Ishikawa (cell line): ENCODE results near the gene OTUB2.

ENCODE experiments used
- CEBPB ChIP-seq: IDR thresholded peaks from 2 replicates; pipeline ENCODE4 v1.6.1; 2012
- CREB1 ChIP-seq: IDR thresholded peaks from 2 replicates; pipeline ENCODE4 v1.6.1; 2012; ENCODE audit warnings: low read depth
- EGR1 ChIP-seq: IDR thresholded peaks from 2 replicates; pipeline ENCODE4 v1.6.1; 2012
- EP300 ChIP-seq: IDR thresholded peaks from 2 replicates; pipeline ENCODE4 v1.6.1; 2012; ENCODE audit warnings: borderline replicate concordance
- FOXM1 ChIP-seq: IDR thresholded peaks from 2 replicates; pipeline ENCODE4 v1.6.1; 2012; ENCODE audit warnings: low read depth, borderline replicate concordance
- MAX ChIP-seq: IDR thresholded peaks from 2 replicates; pipeline ENCODE4 v1.6.1; 2012
- NFIC ChIP-seq: IDR thresholded peaks from 2 replicates; pipeline ENCODE4 v1.6.1; 2012
- RAD21 ChIP-seq: IDR thresholded peaks from 2 replicates; pipeline ENCODE4 v1.6.1; 2012; ENCODE audit warnings: low read depth
- REST ChIP-seq: IDR thresholded peaks from 2 replicates; pipeline ENCODE4 v1.6.1; 2012; ENCODE audit warnings: low read depth, mild to moderate bottlenecking
- TAF1 ChIP-seq: IDR thresholded peaks from 2 replicates; pipeline ENCODE4 v1.6.1; 2012; ENCODE audit warnings: low read depth, mild to moderate bottlenecking
- YY1 ChIP-seq: IDR thresholded peaks from 2 replicates; pipeline ENCODE4 v1.6.1; 2012; ENCODE audit warnings: low read depth

- TF ChIP-seq CEBPB (no peak), NFIC (no peak), REST (no peak), EP300 (no peak), EGR1 (no peak), CREB1 (no peak), RAD21 (no peak), MAX (no peak), YY1 (no peak), FOXM1 (no peak), TAF1 (no peak)
These were observed 51.7 kb downstream of the OTUB2 start for GRCh38 chr14:94077823-94078222.
